Stomach smooth muscle (tissue), 2 donors: ENCODE measurements around the gene APCDD1L.

Experiments
- H3K27ac ChIP-seq: one replicate; pipeline ENCODE4 v1.7.0; 2013; ENCODE audit warnings: mild to moderate bottlenecking, low read length, inconsistent platforms
- H3K27me3 ChIP-seq, 2 donors: one replicate each; pipeline ENCODE4 v1.7.0; 2013; ENCODE audit warnings: low read length in 2 of 2; ENCODE audit not compliant: insufficient read depth in 2 of 2, control insufficient read depth in 1 of 2
- H3K36me3 ChIP-seq, 2 donors: one replicate each; pipeline ENCODE4 v1.7.0; 2013; ENCODE audit warnings: low read length in 2 of 2; ENCODE audit not compliant: control insufficient read depth in 2 of 2, insufficient read depth in 2 of 2
- H3K4me1 ChIP-seq: one replicate; pipeline ENCODE4 v1.7.0; 2013; ENCODE audit warnings: low read length; ENCODE audit not compliant: control insufficient read depth, insufficient read depth
- H3K4me3 ChIP-seq, 2 donors: one replicate each; pipeline ENCODE4 v1.7.0; 2013; ENCODE audit warnings: low read length in 2 of 2
- H3K9ac ChIP-seq, 2 donors: one replicate each; pipeline ENCODE4 v1.7.0; 2013; ENCODE audit warnings: low read length in 2 of 2, mild to moderate bottlenecking in 1 of 2
- H3K9me3 ChIP-seq, 2 donors: one replicate each; pipeline ENCODE4 v1.7.0; 2013; ENCODE audit warnings: low read length in 2 of 2; ENCODE audit not compliant: control insufficient read depth in 2 of 2
- donor health status: healthy.
- donor health status: Pancreatic carcinoma.

APCDD1L gene

DNA sequence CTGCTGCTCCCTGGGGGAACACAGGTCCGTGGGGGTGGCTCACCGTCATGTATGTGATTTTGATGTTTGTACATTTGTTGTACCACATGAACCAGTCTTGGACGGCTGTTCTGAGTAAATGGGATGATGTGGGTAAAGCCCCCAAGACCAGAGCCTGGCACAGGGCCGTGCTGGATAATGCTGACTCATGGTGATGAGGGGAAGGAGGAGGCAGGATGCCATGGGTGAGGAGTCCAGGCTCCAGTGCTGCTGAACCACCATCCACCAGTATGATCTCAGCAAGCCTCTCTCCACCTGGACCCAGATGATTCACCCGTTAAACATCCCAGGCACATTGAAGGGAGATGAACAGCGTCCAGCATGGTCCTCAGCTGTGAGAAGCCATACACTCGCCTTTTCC is 9.6 kb upstream of the APCDD1L start:
- Histone ChIP-seq H3K4me3 (no peak overlapping the region), H3K9me3 (peaks cover 0 to 13% of the 10 kb centered on the region in 2 donors), H3K9ac (no peak overlapping the region), H3K4me1 (peaks cover 2% of the 10 kb centered on the region), H3K36me3 (no peaks in the 10 kb centered on the region), H3K27me3 (no peaks in the 10 kb centered on the region), H3K27ac (no peak overlapping the region)

DNA sequence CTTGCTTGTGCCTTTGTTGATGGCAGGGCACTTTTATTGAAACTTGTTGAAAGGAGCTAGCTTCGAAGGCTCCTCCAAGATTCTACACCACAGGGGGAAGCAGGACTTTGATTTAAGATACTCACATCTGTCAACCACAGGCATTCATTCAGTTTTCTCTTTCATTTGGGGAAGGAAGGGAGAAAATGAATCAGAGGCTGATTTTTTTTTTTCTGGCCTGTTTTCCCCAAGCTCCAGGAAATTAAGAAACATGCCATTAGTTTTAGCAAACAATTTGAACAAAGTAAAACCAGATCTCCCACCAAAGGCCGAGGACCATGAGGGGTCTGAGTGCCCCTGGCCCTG is 8.7 kb upstream of the APCDD1L start:
- Histone ChIP-seq H3K9me3 (peaks cover 0 to 13% of the 10 kb centered on the region in 2 donors), H3K9ac (no peak overlapping the region), H3K27me3 (no peaks in the 10 kb centered on the region), H3K4me3 (no peak overlapping the region), H3K27ac (no peak overlapping the region), H3K4me1 (peaks cover 2% of the 10 kb centered on the region), H3K36me3 (no peaks in the 10 kb centered on the region)

DNA sequence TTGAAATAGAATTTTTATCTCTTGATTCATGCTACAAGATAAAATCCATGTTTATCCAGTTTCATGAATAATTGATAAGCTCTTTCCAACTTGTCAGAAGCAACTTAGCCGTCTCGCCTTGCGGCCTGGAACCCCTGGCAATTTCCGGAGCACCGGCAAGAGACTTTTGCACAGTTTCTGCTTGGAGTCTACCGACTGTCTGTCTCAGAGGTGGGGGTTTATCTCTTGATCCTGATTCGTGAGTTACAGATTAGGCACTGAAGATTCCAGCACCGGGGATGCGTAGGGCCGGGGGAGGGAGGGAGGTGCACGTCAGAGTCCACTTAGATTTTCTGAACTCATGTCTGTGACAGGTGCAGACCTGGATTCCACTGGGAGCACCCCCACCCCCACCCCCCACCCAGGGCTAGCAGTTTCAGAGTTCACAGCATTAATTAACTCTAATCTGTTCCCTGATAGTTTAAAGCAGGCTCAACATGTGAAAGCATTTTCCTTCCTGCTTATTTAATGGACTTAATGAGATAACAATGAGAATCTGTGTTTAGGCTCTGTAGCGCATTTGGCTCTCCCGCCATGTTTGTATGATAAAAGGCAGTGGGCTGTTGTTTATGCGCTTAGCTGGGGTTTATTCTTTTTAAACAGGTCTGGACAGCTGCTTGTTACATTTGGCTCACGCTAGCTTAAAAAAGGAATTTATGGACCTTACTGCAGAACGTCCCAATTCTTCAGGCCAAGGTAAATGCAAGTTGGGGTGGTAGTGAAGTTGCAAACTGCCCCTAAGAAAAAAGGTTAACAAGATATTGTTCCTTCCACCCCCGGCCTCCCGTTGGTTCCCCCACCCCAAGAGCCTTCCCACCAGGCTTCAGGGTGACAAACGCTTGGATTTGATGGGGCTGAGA is 8.1 kb upstream of the APCDD1L start:
- H3K9me3 ChIP-seq, result peaks cover 0 to 13% of the 10 kb centered on the region in 2 donors
- H3K36me3 ChIP-seq, result no peaks in the 10 kb centered on the region
- H3K4me1 ChIP-seq, result peaks cover 2% of the 10 kb centered on the region
- H3K4me3 ChIP-seq, result no peak overlapping the region
- no peak overlapping the region for H3K9ac ChIP-seq
- no peaks in the 10 kb centered on the region for H3K27me3 ChIP-seq
- H3K27ac ChIP-seq, result no peak overlapping the region

DNA sequence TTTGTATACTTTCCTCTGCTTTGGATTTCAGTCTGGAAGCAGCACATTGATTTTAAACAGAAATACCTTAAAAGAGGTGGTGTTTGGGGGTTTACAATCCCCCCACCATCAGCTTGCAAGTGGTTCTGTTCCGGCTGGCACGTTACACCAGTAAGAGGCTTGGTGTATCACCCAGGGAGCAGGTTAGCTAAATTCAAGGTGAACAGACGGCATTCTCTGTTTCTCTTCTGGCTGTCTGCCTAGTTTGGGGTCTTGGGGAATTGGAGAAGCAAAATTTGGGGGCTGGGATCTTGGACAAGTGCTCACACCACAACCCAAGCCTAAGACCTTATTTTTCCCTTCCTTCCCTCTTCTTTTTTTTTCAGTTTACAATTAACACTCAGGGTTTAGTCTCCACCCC is 7.5 kb upstream of the APCDD1L start:
- no peaks in the 10 kb centered on the region for H3K36me3 ChIP-seq
- no peak overlapping the region for H3K27ac ChIP-seq
- peaks cover 2% of the 10 kb centered on the region for H3K4me1 ChIP-seq
- no peak overlapping the region for H3K4me3 ChIP-seq
- no peaks in the 10 kb centered on the region for H3K27me3 ChIP-seq
- H3K9ac ChIP-seq, result no peak overlapping the region
- peaks cover 0 to 13% of the 10 kb centered on the region in 2 donors for H3K9me3 ChIP-seq

DNA sequence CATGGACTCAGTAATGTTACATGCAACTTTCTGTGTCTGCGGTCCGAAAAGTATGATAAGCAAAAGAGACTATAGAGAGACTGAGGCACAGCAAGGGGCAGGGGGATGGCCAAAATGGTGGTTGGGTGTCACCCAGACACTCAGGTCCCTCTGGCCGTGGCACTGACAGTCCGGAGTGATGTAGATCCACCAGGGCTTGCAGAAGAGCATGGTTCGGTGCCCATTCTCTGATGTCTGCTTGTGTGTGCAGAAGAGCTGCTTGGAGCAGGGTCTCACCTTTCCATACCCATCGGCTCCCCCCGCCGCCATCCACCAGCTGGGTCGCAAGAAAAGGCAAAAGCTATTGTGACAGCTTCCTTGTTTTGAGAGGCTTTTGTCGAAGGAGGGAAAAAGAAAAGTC is 6.6 kb upstream of the APCDD1L start:
- Histone ChIP-seq H3K27me3 (no peaks in the 10 kb centered on the region), H3K4me1 (peaks cover 2% of the 10 kb centered on the region), H3K36me3 (no peaks in the 10 kb centered on the region), H3K4me3 (no peak overlapping the region), H3K9me3 (peaks cover 0 to 13% of the 10 kb centered on the region in 2 donors), H3K9ac (no peak overlapping the region), H3K27ac (no peak overlapping the region)

DNA sequence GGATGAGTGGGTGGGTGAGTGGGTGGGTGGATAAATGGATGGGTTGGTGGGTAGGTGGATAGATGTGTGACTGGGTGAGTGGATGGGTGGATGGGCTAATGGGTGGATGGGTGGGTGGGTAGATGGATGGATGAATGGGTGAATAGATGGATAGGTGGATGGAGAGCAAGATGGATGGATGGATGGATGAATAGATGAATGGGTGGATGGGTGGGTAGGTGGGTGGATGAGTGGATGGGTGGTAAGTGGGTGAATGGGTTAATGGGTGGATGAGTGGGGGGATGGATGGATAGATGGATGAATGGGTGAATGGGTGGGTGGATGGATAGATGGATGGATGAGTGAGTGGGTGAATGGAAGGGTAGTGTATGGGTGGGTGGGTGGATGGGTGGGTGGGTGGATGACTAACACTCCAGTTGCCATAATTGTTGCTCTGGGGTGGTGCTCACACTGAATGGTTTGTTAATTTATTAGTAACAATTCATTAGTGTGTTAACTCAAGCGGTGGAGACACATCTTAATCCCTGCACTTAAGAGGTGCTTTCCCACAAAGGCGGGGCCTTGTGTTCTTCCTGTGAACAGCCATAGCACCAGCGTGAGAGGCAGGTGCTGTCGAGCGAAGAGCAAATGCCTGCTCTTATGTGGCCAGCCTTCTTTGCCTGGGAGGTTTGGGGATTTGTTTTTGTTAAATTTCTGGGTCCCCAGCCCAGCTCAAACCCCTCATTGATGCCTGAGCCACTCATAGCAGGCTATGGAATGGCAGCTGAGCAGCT is 4.9 kb upstream of the APCDD1L start:
- H3K27ac ChIP-seq, result no peak overlapping the region
- peaks cover 0 to 5% of the 10 kb centered on the region in 2 donors for H3K9me3 ChIP-seq
- no peak overlapping the region for H3K4me3 ChIP-seq
- peaks cover under 1 to 2% of the 10 kb centered on the region in 2 donors for H3K27me3 ChIP-seq
- no peak overlapping the region for H3K9ac ChIP-seq
- no peaks in the 10 kb centered on the region for H3K36me3 ChIP-seq
- peaks cover 2% of the 10 kb centered on the region for H3K4me1 ChIP-seq

DNA sequence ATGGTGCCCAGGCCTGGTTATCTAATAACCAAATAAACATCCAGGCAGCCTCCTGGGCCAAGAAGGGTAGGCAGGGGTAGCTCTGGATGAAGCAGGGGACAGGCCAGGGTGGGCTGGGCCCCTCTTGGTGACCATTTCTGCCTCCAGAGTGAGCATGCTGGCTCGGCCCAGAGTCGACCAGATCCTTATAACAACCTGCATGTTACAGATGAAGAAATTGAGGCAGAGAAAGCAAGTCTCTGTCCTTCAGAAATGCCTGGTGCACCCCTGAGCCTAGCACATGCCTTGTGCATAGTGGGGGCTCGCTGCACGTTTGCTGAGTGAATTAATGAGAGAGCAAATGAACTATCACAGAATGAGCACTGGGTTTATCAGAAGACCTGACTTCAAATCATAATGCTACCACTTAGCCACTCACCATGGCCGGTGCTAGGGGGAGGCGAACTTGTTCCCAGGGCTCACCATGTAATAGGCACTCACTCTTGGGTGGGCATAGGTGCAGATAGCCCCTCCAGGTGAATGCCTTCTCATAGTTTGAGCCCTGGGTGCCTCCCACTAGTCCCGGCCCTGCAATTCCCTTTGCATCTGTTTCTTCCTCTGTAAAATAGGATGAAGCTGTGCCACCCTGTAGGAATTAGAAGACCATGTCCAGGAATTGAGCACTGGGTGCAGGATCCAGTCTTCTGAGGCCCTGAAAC is 3.8 kb upstream of the APCDD1L start:
- Histone ChIP-seq H3K27me3 (peaks cover 2 to 8% of the 10 kb centered on the region in 2 donors), H3K36me3 (no peaks in the 10 kb centered on the region), H3K4me1 (peaks cover 2% of the 10 kb centered on the region), H3K9me3 (no peaks in the 10 kb centered on the region), H3K27ac (no peak overlapping the region), H3K4me3 (no peak overlapping the region), H3K9ac (no peak overlapping the region)

DNA sequence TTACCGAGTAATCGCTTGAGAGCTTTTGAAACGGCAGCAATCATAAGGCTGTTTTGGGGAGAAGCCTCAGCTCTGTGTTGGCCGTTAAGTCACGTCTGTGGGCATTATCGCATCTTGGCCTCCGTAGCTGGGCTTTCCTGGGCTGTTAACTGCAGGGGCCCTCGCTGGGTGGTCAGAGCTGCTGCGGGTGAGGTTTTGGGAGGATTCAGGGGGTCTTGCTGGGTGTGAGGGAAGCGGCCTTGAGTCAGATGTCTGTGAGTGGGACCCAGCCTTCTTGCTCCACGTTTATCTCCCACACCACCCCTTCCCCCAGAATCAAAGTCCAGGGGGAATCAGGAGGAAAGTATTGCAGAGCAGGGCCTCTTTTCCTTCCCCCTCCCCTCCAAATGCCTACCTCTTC is 3.2 kb upstream of the APCDD1L start:
- peaks cover under 1% of the 10 kb centered on the region for H3K4me1 ChIP-seq
- no peaks in the 10 kb centered on the region for H3K9me3 ChIP-seq
- no peak overlapping the region for H3K27ac ChIP-seq
- H3K4me3 ChIP-seq, result no peak overlapping the region
- no peaks in the 10 kb centered on the region for H3K36me3 ChIP-seq
- H3K9ac ChIP-seq, result no peak overlapping the region
- H3K27me3 ChIP-seq, result peaks cover 6 to 15% of the 10 kb centered on the region in 2 donors

DNA sequence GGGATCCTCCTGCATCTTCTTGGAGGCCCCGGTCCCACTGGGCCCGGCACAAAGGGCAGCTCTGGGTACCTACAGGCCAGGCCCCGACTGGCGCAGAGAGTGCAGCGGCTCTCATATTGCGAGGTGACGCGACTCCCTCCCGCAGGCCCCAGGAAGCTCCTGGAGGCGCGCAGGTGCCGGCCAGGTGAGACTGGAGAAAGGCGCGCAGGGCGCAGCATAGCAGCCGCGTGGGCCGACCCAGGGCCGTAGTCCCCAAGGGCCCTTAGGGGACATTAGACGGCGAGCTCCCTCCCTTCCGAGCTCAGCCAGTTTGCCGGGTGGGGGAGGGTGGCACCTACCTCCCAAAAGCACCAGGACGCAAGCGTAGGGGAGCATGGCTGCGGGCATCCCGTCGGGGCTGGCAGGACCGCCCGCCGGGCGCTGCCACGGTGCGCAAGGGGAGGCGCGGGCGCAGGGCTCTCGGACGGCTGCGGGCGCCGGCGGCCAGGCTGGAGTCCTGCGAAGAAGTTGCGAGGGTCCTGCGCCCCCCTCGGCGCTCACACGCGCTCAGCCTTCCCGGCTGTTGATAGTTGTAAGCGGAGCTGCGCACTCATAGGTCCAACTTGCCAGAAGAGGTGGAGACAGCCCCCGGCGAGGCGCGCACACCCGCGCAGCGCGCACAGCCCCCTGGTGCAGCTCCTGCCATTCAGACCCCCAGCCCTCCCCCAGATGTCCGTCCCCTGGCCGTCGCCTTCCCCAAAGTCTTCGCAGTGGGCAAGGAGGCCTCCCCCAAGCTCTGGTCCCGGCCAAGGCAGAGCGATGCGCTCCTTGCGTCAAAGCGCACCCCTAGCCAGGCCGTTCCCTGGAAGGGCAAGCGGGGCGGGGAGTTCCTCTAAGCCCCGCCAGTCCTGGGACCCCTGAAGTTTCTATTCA is 622 bp downstream of the APCDD1L start:
- no peak overlapping the region for H3K27ac ChIP-seq
- H3K36me3 ChIP-seq, result no peaks in the 10 kb centered on the region
- H3K27me3 ChIP-seq, result peaks cover 9 to 15% of the 10 kb centered on the region in 2 donors
- no peaks in the 10 kb centered on the region for H3K4me1 ChIP-seq
- no peak overlapping the region for H3K9ac ChIP-seq
- no peaks in the 10 kb centered on the region for H3K9me3 ChIP-seq
- peak overlapping the region; percentile 11 to 58 for H3K4me3 ChIP-seq
